ENCODE measurements around the gene GLRX3.

- TF ChIP-seq REST (IDR thresholded peaks at IDR 0.05; ENCODE audit: low read depth, low read length), result no peak
- TF ChIP-seq BRCA1 (IDR thresholded peaks at IDR 0.05; ENCODE audit: low read depth, low read length), result no peak
- no peak for TF ChIP-seq POLR2A (IDR thresholded peaks at IDR 0.05; ENCODE audit: low read depth, low read length)
- no peak for TF ChIP-seq POLR2AphosphoS5 (IDR thresholded peaks at IDR 0.05; ENCODE audit: low read length)
- TF ChIP-seq CBFB (IDR thresholded peaks at IDR 0.05; ENCODE audit: low read depth), result no peak
- TF ChIP-seq RAD21 (IDR thresholded peaks at IDR 0.05; ENCODE audit: insufficient read depth, low read depth, low read length), result no peak
- no peak for TF ChIP-seq ELK1 (IDR thresholded peaks at IDR 0.05; ENCODE audit: low read depth, low read length)
- no peak for TF ChIP-seq CTCF (IDR thresholded peaks at IDR 0.05 in 2 of 3, conservative IDR thresholded peaks at IDR 0.05 in 1 of 3; ENCODE audit: control insufficient read depth in 2 of 3, extremely low read depth in 1 of 3, insufficient read depth in 1 of 3, low read depth in 3 of 3, low read length in 3 of 3)
Observed at GRCh38 chr10:130207205-130207604, 71.0 kb downstream of the GLRX3 start.
